ENCODE data around the gene GABPB2.

GABPB2 gene

DNA sequence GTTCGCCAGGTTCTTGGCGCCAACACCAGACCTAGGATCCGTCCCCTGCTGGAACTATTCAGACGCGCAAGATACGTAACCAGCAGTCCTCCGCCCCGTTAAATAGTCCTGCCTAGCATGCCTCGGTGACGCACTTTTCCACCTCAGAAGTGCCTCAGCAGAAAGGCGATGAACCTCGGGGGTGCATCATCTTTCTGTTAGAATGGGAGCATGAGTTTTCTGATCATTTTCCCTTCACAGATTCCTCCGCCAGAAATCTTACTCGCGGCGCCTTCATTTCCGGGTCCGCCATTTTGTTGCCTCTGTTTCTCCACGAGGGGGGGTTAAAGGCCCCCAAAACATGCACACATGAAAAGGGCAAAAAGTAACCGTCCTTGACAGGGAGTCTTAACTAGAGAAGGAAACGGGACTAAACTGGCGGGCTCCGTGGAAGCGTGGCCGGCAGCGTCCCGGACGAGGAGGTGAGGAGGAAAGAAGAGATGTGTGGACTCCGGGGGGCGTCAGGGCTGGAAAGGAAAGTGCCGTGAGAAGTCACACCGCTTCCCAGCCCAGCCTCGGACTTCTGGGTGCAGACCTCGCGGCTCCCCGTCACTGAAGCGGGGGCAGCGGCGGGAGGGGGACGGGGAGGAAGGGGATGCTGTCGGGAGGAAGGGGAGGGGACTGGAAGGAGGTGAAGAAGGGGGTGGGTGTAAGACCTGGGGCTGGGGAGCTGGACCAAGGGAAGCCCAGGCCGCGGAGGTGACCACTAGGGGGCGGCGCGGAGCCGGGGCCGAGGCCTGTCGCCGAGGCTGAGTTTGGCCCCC is at the start of gene GABPB2:
Gene GABPB2, plus strand, starts transcription at position 288 of the 803 bp plus-strand sequence. CDS start 17,429 bp downstream, outside the sequence.
- DNase-seq (ENCODE audit: low spot score), result peak; percentile 94

DNA sequence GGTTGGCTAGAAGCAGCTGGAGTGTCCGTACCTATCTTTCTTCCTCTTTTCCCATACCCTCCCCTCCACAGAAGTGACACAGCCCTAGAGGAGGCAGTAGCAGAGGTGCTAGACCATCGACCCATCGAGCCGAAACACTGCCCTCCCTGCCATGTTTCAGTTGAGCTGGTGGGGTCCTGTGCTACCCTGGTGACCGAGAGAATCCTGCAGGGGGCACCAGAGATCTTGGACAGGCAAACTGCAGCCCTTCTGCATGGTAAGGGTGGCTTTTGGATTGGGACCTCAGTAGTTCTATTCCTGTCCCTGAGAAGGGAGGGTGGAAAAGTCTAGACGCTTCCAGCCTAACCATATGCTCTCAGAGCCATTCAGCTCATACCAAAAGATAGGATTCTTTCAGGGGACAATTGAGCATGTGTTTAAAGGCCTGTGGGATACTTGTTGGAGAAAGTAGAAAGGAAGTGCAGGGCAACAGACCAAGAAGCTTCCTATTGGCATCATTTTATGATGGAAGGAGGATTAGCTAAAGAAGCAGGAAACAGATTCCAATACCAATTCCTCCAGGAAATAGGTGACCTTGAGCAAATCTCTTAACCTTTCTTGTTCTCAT is 45.9 kb upstream of the GABPB2 start:
- peak; percentile 88 for DNase-seq (ENCODE audit: low spot score)

DNA sequence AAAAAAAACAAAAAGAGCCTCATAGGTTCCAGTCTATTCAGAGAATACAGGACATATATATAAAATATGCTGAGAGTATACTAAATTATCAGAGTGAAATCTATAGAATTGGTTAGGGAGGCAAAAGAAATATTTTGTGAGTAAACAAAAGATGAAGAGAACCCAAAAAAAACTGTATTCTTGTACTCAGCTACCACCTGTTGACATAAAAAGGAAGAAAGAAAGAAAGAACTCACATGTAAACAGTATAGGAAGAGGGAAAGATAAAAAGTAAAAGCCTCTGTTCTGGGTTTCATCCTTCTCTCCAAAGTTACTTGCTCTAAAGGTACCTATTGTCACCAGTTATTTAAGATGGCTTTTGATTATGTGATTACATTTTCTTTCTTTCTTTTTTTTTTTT is 44.1 kb upstream of the GABPB2 start:
- no peak for DNase-seq (ENCODE audit: low spot score)

DNA sequence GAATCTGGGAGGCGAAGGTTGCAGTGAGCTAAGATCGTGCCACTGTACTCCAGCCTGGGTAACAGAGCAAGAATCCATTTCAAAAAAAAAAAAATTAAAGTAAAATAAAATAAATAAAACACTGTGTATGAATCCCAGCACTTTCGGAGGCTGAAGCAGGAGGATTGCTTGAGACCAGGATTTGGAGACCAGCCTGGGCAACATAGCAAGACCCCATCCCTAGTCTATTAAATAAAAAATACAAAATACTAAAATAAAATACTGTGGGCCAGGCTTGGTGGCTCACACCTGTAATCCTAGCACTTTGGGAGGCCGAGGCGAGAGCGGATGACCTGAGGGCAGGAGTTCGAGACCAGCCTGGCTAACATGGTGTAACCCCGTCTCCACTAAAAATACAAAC is 38.4 kb upstream of the GABPB2 start:
- no peak for DNase-seq (ENCODE audit: low spot score)

DNA sequence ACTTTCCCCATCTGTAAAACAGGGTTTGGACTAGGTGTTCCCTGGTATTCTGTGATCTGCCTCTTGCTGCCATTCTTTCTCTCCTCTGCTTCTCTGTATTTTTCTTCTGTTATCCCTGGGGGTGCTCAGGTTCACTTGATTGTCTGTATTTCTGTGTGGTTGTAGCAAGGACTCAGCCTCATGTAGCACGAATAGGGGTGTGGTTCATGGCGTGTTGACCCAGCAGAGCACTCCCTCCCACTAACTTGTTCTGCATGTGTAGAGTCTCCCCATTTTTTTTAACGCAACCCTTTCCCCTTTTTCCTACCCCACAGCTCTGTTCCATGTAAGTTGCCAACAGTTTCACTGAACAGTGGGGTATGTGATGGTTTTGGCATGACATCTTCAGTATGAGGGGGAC is 35.4 kb upstream of the GABPB2 start:
- no peak for DNase-seq (ENCODE audit: low spot score)

DNA sequence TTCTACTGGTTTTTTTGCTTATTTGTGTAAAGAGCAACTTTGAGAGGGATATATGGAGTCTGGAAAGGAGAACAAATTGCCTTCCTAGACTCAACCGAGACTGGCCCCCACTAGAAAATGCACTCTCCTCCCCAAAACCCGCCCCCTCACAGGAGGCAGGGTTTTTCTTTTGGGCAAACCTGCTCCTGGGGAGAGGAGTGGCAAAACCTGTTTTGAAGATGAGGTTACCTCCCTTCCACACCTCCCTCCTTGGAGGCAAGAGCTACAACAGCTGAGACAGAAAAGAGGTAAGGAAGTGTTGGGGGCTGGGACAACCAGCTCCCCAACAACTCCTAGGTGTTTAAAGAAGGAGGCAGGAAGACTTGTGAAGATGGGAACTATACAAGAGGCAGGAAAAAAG is 34.2 kb upstream of the GABPB2 start, which contains the start of gene BNIPL:
Gene BNIPL, plus strand, starts transcription at position 231 of the 400 bp plus-strand sequence. Its CDS starts 140 bp downstream, at position 371.
- peak; percentile 24 for DNase-seq (ENCODE audit: low spot score)

DNA sequence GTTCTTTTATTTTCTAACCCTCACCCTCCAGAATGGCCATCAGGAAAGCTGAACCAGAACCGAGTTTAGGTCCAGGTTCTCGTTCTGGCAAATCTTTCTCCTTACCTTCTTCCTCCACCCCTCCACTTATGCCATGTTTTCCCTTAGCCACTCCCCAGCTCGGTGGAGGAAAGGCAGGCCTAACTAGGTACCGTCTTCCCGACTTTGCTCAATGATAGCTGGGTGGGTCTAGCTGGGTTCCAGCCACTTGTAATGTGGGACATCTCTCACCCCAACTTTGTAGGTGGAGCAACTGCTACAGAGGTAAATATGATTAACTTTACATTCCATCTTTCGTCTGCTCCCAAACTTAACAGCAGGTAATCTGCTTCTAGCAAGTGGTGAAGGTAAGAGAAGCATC is 33.5 kb upstream of the GABPB2 start:
- DNase-seq (ENCODE audit: low spot score), result no peak

DNA sequence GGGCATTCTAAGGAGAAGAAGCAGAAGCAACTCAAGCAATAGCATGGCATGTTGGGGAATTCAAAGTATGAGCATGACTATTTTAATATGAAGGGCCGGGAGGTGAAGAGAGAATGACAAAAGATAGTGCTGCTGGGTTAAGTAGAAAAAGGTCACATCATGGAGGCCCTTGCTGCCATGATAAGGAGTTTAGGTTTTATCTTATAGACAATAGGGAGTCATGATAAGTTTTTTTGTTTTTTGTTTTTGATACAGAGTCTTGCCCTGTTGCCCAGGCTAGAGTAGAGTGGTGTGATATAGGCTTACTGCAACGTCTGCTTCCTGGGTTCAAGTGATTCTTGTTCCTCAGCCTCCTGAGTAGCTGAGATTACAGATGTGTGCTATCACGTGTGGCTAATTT is 31.0 kb upstream of the GABPB2 start:
- DNase-seq (ENCODE audit: low spot score), result no peak

DNA sequence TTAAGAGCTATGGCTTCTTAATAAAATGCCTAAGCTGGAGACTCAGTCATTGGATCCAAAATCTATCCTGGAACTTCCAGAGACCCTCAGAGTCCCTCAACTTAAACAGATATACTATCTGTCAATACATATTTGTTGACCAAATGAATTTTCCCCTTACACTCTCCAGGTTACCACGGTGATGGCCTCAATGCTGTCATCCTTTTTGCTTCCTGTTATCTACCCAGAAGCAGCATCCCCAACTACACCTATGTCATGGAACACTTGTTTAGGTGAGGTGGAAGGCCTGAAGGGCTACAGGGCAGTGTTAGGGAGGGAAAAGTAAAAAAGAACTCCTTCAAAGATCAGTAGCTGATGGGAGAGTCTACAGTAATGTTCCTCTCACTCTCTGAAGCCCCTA is 27.4 kb upstream of the GABPB2 start:
- no peak for DNase-seq (ENCODE audit: low spot score)

DNA sequence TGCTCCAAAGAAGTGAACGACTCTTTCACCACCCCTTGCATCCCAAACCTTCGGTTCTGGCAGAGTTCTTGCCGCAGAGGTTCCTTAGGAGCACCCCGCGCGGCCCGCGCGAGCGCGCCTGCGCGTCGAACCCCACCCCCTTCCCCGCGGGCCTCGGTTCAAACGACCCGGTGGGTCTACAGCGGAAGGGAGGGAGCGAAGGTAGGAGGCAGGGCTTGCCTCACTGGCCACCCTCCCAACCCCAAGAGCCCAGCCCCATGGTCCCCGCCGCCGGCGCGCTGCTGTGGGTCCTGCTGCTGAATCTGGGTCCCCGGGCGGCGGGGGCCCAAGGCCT is 23.0 kb upstream of the GABPB2 start, which contains the start of gene C1orf56:
Gene C1orf56, plus strand, starts transcription at position 161 of the 334 bp plus-strand sequence. Its CDS starts 97 bp downstream, at position 258.
- peak; percentile 86 for DNase-seq (ENCODE audit: low spot score)

DNA sequence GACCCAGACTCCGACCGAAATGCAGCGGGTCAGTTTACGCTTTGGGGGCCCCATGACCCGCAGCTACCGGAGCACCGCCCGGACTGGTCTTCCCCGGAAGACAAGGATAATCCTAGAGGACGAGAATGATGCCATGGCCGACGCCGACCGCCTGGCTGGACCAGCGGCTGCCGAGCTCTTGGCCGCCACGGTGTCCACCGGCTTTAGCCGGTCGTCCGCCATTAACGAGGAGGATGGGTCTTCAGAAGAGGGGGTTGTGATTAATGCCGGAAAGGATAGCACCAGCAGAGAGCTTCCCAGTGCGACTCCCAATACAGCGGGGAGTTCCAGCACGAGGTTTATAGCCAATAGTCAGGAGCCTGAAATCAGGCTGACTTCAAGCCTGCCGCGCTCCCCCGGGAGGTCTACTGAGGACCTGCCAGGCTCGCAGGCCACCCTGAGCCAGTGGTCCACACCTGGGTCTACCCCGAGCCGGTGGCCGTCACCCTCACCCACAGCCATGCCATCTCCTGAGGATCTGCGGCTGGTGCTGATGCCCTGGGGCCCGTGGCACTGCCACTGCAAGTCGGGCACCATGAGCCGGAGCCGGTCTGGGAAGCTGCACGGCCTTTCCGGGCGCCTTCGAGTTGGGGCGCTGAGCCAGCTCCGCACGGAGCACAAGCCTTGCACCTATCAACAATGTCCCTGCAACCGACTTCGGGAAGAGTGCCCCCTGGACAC is 22.5 kb upstream of the GABPB2 start:
- DNase-seq (ENCODE audit: low spot score), result peak; percentile 60

DNA sequence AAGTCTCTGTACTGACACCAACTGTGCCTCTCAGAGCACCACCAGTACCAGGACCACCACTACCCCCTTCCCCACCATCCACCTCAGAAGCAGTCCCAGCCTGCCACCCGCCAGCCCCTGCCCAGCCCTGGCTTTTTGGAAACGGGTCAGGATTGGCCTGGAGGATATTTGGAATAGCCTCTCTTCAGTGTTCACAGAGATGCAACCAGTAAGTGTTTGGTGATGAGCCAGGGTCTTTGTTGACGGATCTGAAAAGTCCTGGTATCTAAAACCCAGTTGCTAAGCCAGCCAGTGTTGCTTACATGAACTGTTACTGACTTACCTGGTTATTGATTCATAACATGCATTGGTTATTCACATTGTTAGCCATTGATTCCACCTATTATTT is 21.9 kb upstream of the GABPB2 start:
- DNase-seq (ENCODE audit: low spot score), result no peak

DNA sequence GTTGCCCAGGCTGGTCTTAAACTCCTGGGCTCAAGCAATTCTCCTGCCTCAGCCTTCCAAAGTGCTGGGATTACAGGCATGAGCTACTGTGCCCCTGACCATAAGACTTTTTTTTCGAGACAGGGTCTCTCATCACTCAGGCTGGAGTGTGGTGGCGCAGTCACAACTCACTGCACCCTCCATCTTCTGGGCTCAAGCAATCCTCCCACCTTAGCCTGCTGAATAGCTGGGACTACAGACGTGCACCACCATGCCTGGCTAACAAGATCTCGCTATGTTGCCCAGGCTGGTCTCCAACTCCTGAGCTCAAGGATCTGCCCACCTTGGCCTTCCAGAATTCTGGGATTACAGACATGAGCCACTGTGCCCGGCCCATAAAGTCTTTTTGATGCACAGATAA is 21.1 kb upstream of the GABPB2 start:
- DNase-seq (ENCODE audit: low spot score), result no peak

DNA sequence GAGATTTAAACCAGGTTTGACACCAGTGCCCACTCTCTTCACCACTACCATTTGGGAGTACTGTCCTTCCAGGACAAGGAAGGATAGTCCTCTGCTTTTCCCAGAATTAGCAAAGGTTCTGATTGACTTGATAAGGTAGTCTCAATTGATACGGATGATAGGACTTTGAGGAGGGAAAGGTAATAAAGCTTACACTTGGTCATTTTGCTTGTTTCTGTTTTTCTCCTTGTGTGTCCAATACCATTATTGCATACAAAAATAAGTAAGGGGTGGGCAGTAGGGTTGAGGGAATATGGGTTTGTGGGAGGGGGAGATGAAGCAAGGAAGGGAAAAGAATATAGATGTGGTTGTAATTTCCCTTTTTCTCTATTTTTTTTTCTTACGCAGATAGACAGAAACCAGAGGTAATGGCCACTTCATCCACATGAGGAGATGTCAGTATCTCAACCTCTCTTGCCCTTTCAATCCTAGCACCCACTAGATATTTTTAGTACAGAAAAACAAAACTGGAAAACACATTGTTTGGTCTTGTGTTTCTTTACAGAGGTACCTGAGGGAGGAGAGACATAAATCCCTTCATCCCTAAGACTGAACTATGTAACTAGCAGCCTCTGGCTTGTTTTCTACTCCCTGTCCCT is 20.4 kb upstream of the GABPB2 start:
- no peak for DNase-seq (ENCODE audit: low spot score)

DNA sequence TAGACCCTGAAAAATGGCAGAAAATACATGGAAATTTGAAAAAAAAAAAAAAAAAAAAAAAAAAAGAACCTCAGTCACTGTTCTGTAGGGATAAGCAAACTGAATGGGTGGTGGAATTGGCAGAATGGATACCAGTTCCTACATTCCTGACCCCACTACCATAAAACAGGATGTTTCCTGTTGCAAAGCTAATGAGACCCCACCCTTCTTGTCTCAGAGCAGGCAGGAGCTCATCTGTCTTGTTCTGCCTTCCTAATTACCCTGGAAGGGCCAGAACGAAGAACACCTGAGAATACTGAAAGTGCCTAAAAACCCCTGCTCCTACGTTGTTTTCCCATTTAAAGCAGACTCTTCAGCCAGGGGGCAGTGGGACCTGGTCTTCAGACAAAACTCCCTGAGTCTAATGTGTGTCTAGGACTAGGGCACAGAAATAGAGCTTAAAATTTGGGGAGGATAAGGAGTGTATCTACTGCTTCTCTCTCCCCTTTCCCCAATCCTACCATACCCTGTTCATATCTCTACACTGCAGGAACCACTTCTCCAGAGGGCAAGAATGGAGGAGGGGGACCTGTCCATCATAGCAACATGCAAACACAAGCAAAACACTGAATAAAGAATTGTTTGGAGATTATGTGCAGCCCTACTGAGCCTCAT is 19.1 kb upstream of the GABPB2 start:
- DNase-seq (ENCODE audit: low spot score), result no peak

DNA sequence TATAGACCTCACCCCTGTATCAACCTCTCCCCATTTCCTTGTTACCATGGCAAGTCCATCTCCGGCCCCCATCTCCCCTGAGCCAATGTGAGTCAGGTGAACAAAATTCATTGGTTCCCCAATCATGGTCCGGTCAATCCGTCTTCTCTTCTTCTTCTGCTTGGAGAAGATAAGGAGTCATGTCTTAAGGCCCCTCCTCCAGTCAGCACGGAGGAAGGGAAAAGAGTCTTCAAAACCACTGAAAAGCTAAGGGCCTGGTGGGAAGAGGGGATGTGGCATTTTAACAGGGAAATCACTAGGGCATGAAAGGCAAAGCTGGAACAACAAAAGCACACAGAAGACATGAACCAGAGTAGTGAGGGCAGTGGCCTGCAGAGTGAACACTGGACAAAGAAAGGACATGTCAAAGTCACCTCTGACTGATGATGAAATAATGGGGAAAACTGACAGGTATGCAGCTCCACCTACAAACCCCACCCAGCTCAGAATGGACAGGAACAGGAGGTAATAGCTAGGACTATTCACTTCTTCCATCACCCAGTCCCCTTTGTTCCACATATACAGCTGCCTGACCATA is 15.5 kb upstream of the GABPB2 start:
- DNase-seq (ENCODE audit: low spot score), result no peak

DNA sequence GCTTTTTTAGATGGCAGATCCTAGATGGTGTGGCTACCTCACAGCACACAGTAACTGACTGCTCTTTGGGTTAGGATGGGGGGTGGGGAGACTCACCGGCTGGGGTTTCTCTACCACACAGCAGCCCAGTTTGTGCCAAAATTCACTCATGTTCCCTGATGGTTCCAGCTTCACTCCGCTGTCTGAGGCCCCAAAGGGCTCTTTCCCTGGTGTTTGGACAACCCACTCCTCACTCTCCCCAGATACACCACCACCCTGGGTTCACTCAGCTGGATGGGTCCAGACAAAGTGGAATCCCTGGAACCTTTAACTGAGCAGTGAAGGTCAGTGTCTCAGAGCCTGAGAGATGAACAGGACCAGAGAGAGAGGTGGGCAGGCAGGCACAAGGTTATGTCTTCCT is 15.0 kb upstream of the GABPB2 start:
- no peak for DNase-seq (ENCODE audit: low spot score)

DNA sequence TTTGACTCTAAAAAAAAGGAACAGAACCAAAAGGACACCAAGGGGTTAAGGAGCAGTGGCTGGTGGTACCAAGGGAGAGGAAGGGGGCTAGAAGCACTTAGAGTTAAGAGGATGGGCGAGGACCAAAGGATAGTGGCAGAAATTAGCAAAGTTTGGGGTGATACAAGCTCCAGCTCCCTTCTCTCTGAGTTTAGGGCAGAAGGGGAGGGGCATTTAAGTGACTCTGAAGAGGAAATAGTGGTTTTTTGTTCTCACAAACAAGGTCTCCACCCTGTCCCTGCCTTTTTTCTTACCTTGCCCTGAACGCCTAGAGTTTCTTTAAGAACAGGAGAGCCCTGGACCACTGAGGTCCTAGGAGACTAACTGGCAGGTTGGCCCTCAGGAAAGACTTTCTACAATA is 14.4 kb upstream of the GABPB2 start:
- no peak for DNase-seq (ENCODE audit: low spot score)

DNA sequence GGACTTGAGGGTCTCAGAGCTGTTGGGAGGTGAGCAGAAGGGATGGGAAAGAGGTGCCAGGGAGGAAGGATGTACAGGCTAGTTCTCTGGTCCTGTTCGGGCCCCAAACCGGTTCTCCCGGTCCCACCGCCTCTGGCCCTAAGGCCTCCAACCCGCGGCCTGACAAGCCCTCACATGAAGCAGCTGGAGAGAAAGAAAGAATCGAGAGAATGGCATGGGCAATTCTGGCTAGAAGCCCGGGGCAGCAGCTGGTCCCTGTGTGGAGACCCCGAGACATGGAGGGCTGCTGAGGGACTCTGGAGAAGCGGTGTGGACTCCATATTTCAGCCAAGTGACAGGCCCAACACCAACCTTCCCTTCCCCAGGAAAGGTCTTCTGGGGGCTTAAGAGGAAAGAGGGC is 11.9 kb upstream of the GABPB2 start:
- peak; percentile 59 for DNase-seq (ENCODE audit: low spot score)

DNA sequence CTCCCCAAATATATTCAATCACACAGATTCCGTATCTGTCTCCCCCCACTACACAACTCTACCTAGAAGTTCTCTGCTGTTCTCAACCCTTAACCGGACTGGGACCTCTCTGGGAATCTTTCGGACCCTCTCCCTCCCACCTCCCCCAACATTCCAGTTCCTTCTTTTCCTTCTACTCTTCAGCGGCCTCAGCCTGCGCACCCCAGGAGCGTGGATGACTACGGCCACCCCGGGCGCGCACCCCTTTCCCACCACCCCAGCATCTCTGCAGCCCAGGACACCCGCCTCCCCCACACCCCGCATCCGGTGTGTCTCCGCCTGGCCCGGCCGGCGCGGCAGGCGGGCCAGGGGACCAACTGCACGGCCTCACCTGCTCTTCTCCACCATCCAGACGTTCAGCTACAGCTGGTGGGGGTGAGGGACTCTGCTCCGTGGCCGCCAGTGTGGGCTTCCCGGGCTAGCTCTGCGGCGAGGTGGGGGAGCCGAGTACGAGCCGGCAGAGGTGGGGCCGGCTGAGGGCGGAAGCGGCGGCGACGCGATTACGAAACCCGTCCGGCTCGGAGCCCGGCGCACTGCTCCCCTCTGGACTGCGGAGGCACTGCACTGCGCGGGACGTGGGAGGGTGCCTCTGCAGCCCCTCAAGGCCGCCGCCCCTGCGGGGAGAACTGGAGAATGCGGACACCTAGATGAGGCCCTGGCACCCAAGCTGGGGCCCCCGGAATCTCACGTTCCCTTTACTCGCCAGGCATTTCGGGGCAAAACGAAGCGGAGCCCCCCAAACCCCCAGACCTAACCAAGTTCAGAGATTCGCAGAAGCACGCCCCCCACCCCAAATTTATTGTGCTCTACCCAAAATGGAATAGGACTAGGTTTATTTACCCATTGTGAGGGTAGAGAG is 11.2 kb upstream of the GABPB2 start, which contains the start of gene CDC42SE1:
Gene CDC42SE1, minus strand, starts transcription at position 514 of the 898 bp plus-strand sequence. CDS start 3,892 bp downstream, outside the sequence.
- peak; percentile 96 for DNase-seq (ENCODE audit: low spot score)

Measured in D341Med (cell line).